HG03064 (cell line): ENCODE data around the gene RNF224.

Experiments
- ATAC-seq: cut with Tn5 transposase; IDR thresholded peaks from one replicate; pipeline ENCODE4 v1.9.1; 2021; ENCODE audit warnings: low read depth; ENCODE audit not compliant: unreplicated experiment

Gene RNF224

GRCh38 chr9:137191691-137192447 lies 35.4 kb upstream of the RNF224 start:
- ATAC-seq, result no peak

- no peak for ATAC-seq
Measured at GRCh38 chr9:137192448-137192780, 34.9 kb upstream of the RNF224 start.

- ATAC-seq, result no peak
Measured at GRCh38 chr9:137192859-137193258, 34.4 kb upstream of the RNF224 start.

- ATAC-seq, result no peak
Measured at GRCh38 chr9:137193771-137194170, 33.5 kb upstream of the RNF224 start.

- no peak for ATAC-seq
Measured at GRCh38 chr9:137194388-137194787, 32.9 kb upstream of the RNF224 start.

GRCh38 chr9:137194909-137195308 lies 32.4 kb upstream of the RNF224 start:
- no peak for ATAC-seq

- ATAC-seq, result no peak
Measured at GRCh38 chr9:137195525-137196220, 31.6 kb upstream of the RNF224 start.

GRCh38 chr9:137198051-137198901 lies 29.0 kb upstream of the RNF224 start:
- no peak for ATAC-seq

GRCh38 chr9:137198902-137199283 lies 28.4 kb upstream of the RNF224 start:
- no peak for ATAC-seq

- ATAC-seq, result no peak
Measured at GRCh38 chr9:137199411-137200121, 27.7 kb upstream of the RNF224 start.

GRCh38 chr9:137200311-137201204 lies 26.7 kb upstream of the RNF224 start, which contains the start of gene TPRN:
Gene TPRN, minus strand, starts transcription at chr9:137200741. Its CDS starts 30 bp downstream, at chr9:137200711.
- peak; percentile 84 for ATAC-seq

- ATAC-seq, result no peak
Measured at GRCh38 chr9:137201205-137201868, 26.0 kb upstream of the RNF224 start.

GRCh38 chr9:137202966-137203365 lies 24.3 kb upstream of the RNF224 start:
- ATAC-seq, result no peak

- ATAC-seq, result no peak
Measured at GRCh38 chr9:137204731-137205125, 22.6 kb upstream of the RNF224 start.

GRCh38 chr9:137205126-137206069 lies 21.9 kb upstream of the RNF224 start, which contains the start of the genes NDOR1 and TMEM203:
Gene NDOR1, plus strand, starts transcription at chr9:137205700. Its CDS starts 78 bp downstream, at chr9:137205778.
Gene TMEM203, minus strand, starts transcription at chr9:137205648. Its CDS starts 234 bp downstream, at chr9:137205414.
- no peak for ATAC-seq

GRCh38 chr9:137206602-137207001 lies 20.7 kb upstream of the RNF224 start:
- ATAC-seq, result no peak

- ATAC-seq, result no peak
Measured at GRCh38 chr9:137211532-137211931, 15.8 kb upstream of the RNF224 start.

GRCh38 chr9:137212520-137212919 lies 14.8 kb upstream of the RNF224 start:
- no peak for ATAC-seq
